ENCODE results near the gene TSPAN16.

TSPAN16 gene

DNA sequence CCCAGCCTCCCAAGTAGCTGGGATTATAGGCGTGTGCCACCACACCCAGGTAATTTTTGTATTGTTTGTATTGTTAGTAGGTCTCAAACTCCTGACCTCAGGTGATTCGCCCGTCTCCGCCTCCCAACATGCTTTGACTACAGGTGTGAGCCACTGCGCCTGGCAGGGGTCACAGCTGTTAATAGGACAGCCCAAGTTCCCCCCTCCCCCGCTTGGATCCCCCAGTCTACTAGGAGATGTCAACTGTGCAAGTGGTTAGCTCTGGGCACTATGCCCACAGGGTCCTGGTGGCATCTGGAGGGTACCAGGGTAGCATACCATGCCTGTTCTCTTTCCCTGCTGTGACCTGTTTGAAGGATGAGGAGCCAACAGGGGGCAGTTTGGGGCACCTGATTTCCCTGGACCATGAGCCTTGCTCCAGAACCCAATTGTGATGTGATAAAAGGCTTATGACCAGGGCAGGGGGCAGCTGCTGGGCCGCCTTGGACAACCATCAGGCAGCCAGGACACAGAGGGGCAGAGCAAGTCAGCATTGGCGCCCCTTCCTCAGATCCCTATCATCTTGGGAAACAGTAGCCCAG is at the start of gene TSPAN16:
Gene TSPAN16 (plus strand): TSS at position 496 of the 581 bp plus-strand sequence. CDS start 138 bp downstream, outside the sequence.
- DNase-seq (ENCODE audit: low read depth in 2 of 3, low spot score in 2 of 3): no peak

- DNase-seq (ENCODE audit: low read depth in 2 of 3, low spot score in 2 of 3): no peak
Measured at GRCh38 chr19:11246941-11247340, 49.0 kb upstream of the TSPAN16 start.

- no peak for DNase-seq (ENCODE audit: low read depth in 2 of 3, low spot score in 2 of 3)
Measured at GRCh38 chr19:11247391-11247790, 48.6 kb upstream of the TSPAN16 start.

- DNase-seq (ENCODE audit: low read depth in 2 of 3, low spot score in 2 of 3): no peak
Measured at GRCh38 chr19:11247934-11248333, 48.0 kb upstream of the TSPAN16 start.

DNA sequence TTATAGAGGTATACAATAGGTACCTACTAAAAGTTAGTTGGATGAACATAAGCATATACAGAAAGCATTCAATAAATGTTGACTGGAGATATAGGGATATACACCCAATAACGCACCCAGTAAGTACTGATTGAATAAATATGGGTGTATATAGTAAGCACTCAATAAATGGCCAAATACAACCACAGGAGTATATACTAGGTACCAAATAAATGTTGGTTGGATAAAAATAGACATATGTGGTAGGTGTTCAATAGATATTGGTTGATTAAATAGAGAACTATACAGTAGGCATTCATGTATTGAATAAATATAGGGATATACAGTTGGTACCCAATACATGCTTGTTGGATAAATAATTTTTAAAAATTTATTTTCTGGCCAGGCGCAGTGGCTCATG is 47.1 kb upstream of the TSPAN16 start:
- DNase-seq (ENCODE audit: low read depth in 2 of 3, low spot score in 2 of 3): no peak

DNA sequence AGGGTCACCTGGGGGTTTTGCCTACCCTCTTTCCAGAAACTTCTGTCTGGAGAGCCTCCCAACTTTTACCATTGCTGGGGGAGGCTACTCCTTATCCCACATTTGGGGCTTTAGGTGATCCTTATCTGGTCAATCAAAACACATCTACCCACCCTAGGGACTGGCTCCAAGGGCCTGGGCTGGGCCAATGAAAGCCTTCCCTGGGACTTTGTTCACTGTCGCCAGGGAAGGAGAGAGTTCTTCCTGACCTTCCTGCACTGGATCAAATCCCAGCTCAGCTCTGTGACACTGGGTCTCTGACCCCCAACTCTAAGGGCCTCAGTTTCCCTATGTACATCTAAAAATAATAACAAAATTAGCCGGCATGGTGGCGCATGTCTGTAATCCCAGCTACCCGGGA is 44.7 kb upstream of the TSPAN16 start:
- no peak for DNase-seq (ENCODE audit: low read depth in 2 of 3, low spot score in 2 of 3)

- DNase-seq (ENCODE audit: low read depth in 2 of 3, low spot score in 2 of 3): no peak
Measured at GRCh38 chr19:11251650-11252314, 44.2 kb upstream of the TSPAN16 start.

- no peak for DNase-seq (ENCODE audit: low read depth in 2 of 3, low spot score in 2 of 3)
Measured at GRCh38 chr19:11252665-11253355, 43.1 kb upstream of the TSPAN16 start.

- DNase-seq (ENCODE audit: low read depth in 2 of 3, low spot score in 2 of 3): no peak
Measured at GRCh38 chr19:11254666-11255065, 41.3 kb upstream of the TSPAN16 start.

GRCh38 chr19:11256189-11256588 is 39.8 kb upstream of the TSPAN16 start:
- no peak for DNase-seq (ENCODE audit: low read depth in 2 of 3, low spot score in 2 of 3)

DNA sequence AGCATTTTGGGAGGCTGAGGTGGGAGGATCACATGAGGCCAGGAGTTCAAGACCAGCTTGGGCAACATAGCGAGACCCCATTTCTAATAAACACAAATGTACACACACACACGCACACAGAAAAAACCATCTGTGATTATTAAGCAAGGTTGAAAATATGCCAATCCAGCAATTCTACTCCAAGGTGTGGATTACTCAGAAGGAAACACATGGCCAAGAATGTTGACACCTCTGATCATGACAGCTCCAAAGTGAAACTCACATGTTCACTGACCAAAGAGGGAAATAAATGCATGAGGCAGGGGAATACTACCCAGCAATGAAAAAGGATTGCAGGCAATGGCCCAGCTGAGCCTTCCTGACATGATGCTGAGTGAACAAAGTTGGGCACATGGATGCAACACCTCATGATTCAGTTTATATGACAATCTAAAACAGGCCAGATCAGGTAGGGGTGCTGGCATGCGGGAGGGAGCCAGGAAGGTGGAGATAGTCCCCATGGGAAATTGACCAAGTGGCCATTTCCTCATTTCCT is 38.0 kb upstream of the TSPAN16 start:
- no peak for DNase-seq (ENCODE audit: low read depth in 2 of 3, low spot score in 2 of 3)

DNA sequence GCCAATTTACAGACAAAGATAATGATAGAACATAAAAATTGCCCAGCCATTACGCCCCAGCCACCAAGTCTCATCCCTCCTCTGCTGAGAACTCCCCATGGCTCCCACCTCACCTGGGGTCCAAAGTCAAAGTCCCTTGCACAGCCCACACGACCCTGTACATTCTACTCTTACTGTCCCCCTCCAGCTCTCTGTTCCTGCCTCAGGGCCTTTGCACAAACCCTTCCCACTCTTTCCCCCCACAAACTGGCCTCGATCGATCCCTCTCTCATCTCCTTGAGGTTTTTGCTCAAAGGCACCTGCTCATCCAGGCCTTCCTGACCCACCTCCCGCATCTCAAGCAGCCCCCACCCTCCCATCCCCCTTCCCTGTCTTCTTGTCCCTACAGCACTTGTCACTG is 35.0 kb upstream of the TSPAN16 start:
- no peak for DNase-seq (ENCODE audit: low read depth in 2 of 3, low spot score in 2 of 3)

DNA sequence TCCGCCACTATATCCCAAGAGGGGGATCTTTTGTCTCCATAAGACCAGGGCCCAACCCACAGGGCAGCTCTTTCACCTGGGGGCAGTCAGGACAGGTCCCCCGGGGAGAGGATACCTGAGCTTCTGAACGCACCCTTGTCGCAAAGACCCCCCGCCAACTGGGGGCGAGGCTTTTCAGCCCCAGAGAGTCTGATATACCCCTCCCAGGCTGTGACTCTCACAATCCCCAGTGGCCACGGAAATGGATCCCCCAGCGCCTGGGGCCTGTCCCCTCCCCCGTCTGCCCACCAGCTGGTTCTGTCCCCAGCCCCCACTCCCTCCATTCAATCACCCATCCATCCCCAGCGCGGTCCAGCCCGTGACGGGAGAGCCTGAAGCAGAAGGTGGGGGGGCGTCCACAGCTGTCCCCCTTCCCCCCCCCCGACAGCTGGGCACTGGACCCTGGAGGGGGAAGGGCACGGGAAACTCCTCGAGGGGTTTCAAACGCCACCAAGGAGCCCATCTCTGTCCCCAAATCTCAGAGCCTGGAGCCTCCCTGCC is 34.5 kb upstream of the TSPAN16 start:
- no peak for DNase-seq (ENCODE audit: low read depth in 2 of 3, low spot score in 2 of 3)

GRCh38 chr19:11261971-11262839 is 33.8 kb upstream of the TSPAN16 start, which contains the start of gene DOCK6:
TSS of gene DOCK6 (minus strand) at chr19:11262524. CDS start at chr19:11262440, 84 bp downstream.
- DNase-seq (ENCODE audit: low read depth in 2 of 3, low spot score in 2 of 3): no peak

GRCh38 chr19:11263726-11264125 is 32.2 kb upstream of the TSPAN16 start:
- no peak for DNase-seq (ENCODE audit: low read depth in 2 of 3, low spot score in 2 of 3)

DNA sequence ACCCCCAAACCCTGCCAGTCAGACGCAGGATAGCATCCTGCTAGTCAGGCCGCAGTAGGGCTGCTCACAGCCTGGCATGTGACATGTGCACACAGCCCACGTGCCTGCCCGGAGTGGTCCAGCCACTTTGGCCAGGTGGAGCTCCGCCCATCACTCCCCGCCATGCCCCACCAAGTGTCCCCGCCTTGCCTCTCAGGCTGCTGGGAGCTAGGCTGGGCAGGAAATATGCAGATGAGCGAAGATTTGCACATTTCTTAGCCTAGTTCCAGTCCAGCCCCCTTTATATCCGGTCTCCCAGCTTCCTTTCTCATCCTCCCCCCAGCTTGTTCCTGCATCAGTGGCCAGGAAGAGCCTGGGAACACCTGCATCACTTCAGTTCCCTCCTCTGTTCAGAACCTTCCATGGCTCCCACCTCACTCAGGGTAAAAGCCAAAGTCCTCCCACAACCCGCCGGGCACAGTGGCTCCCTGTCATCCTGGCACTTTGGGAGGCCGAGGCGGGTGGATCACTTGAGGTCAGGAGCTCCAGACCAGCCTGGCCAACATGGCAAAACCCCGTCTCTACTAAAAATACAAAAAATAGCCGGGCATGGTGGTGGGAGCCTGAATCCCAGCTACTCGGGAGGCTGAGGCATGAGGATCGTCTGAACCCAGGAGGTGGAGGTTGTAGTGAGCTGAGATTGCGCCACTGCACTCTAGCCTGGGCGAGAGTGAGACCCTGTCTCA is 31.3 kb upstream of the TSPAN16 start:
- no peak for DNase-seq (ENCODE audit: low read depth in 2 of 3, low spot score in 2 of 3)

GRCh38 chr19:11265177-11265784 is 30.7 kb upstream of the TSPAN16 start:
- no peak for DNase-seq (ENCODE audit: low read depth in 2 of 3, low spot score in 2 of 3)

- no peak for DNase-seq (ENCODE audit: low read depth in 2 of 3, low spot score in 2 of 3)
Measured at GRCh38 chr19:11265785-11266236, 30.1 kb upstream of the TSPAN16 start.

DNA sequence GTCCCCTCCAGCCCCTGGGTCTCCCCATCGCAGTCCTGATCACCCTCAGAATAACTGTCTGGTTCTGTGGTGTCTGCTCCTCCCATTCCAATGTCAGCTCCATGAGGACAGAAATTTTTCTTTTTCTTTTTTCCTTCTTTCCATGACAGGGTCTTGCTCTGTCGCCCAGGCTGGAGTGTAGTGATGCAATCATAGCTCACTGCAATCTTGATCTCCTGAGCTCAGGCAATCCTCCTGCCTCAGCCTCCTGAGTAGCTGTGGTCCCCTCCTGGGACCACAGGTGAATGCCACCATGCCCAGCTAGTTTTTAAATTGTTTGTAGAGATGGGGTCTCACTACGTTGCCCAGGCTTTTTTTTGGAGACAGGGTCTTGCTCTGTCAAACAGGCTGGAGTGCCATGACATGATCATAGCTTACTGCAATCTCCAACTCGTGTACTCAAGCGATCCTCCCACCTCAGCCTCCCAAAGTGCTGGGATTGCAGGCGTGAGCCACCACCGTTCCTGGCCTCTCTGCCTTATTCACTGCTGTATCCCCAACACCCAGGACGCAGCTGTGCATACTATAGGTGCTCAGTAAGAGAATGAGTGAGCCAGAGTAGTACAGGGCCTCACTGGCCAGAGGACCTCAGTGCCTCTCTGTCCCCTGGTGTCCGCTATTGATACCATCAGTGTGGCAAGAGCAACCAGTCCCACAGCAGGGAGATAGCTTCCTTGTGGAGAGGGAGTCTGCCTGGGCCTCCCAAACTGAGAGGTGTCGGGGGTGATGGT is 28.5 kb upstream of the TSPAN16 start:
- no peak for DNase-seq (ENCODE audit: low read depth in 2 of 3, low spot score in 2 of 3)
